HEK293 (cell line): Measurements from ENCODE around the gene LYRM1.

Experiments
- CTCF ChIA-PET: fragments of 350-600 bp; formaldehyde crosslinking; extraction: SDS; loops from one replicate; lab custom pipeline; 2021; ENCODE audit warnings: antibody characterized with exemption; lab: Yijun Ruan, JAX
- POLR2A ChIA-PET: fragments of 300-600 bp; formaldehyde crosslinking; extraction: SDS; loops from one replicate; lab custom pipeline; 2020; ENCODE audit warnings: antibody characterized with exemption, inconsistent platforms; lab: Yijun Ruan, JAX
- H3K27ac ChIP-seq: fragments of 200-500 bp; sonication (Bioruptor generic); 2 replicates; pipeline ENCODE4 v1.5.1; 2014; ENCODE audit warnings: low read depth, low read length, control low read depth, inconsistent platforms; ENCODE audit errors: extremely low read depth
- H3K36me3 ChIP-seq, 2 experiments: fragments of 200-500 bp in 1 of 2; sonication (Bioruptor generic) in 1 of 2; 1 replicate in 1 of 2; 2 replicates in 1 of 2; pipeline ENCODE4 v1.5.1; 2014 to 2017; ENCODE audit warnings: inconsistent platforms in 2 of 2, low read length in 2 of 2; ENCODE audit not compliant: control insufficient read depth in 2 of 2, insufficient read depth in 1 of 2
- H3K4me1 ChIP-seq: fragments of 200-500 bp; sonication (Bioruptor generic); 2 replicates; pipeline ENCODE4 v1.5.1; 2014; ENCODE audit warnings: mild to moderate bottlenecking, low read length, inconsistent platforms; ENCODE audit not compliant: control insufficient read depth, insufficient read depth
- H3K4me3 ChIP-seq: 2 replicates; pipeline ENCODE4 v1.5.1; 2011; ENCODE audit warnings: low read depth, mild to moderate bottlenecking, control low read depth, low read length, moderate library complexity
- H3K9me3 ChIP-seq: fragments of 200-500 bp; sonication (Bioruptor generic); 2 replicates; pipeline ENCODE4 v1.5.1; 2014; ENCODE audit warnings: low read depth, low read length, inconsistent platforms; ENCODE audit not compliant: control insufficient read depth, insufficient read depth
- INSM2 ChIP-seq: fragments of 450-650 bp; formaldehyde crosslinking; IDR thresholded peaks from 2 replicates; pipeline ENCODE4 v1.5.1; 2016; ENCODE audit warnings: missing biosample characterization, missing genetic modification characterization
- KLF16 ChIP-seq: fragments of 450-650 bp; formaldehyde crosslinking; IDR thresholded peaks from 2 replicates; pipeline ENCODE4 v1.5.1; 2017; ENCODE audit warnings: missing biosample characterization, missing genetic modification characterization
- PRDM1 ChIP-seq: fragments of 450-650 bp; formaldehyde crosslinking; IDR thresholded peaks from 2 replicates; pipeline ENCODE4; 2016; ENCODE audit warnings: missing biosample characterization, missing genetic modification characterization
- ZBTB8A ChIP-seq: fragments of 450-650 bp; formaldehyde crosslinking; IDR thresholded peaks from 2 replicates; pipeline ENCODE4 v1.5.1; 2016; ENCODE audit warnings: missing biosample characterization, missing genetic modification characterization
- ZNF175 ChIP-seq: fragments of 450-650 bp; formaldehyde crosslinking; IDR thresholded peaks from 2 replicates; pipeline ENCODE4 v1.5.1; 2016; ENCODE audit warnings: missing biosample characterization, missing genetic modification characterization
- ZNF19 ChIP-seq: fragments of 450-650 bp; formaldehyde crosslinking; IDR thresholded peaks from 2 replicates; pipeline ENCODE4; 2016; ENCODE audit warnings: missing biosample characterization, missing genetic modification characterization, low read depth
- ZNF23 ChIP-seq: fragments of 450-650 bp; formaldehyde crosslinking; IDR thresholded peaks from 2 replicates; pipeline ENCODE4 v1.5.1; 2016; ENCODE audit warnings: missing biosample characterization, missing genetic modification characterization, borderline replicate concordance
- ZNF248 ChIP-seq: fragments of 450-650 bp; formaldehyde crosslinking; IDR thresholded peaks from 2 replicates; pipeline ENCODE4 v1.5.1; 2017; ENCODE audit warnings: missing biosample characterization, missing genetic modification characterization
- ZNF280D ChIP-seq: fragments of 450-650 bp; formaldehyde crosslinking; IDR thresholded peaks from 2 replicates; pipeline ENCODE4 v1.5.1; 2016; ENCODE audit warnings: missing biosample characterization, missing genetic modification characterization
- ZNF324 ChIP-seq: fragments of 450-650 bp; formaldehyde crosslinking; IDR thresholded peaks from 2 replicates; pipeline ENCODE4 v1.5.1; 2016; ENCODE audit warnings: missing biosample characterization, missing genetic modification characterization
- ZNF391 ChIP-seq: fragments of 450-650 bp; formaldehyde crosslinking; IDR thresholded peaks from 2 replicates; pipeline ENCODE4 v1.5.1; 2016; ENCODE audit warnings: low read depth, missing biosample characterization, missing genetic modification characterization, borderline replicate concordance
- ZNF433 ChIP-seq: fragments of 450-650 bp; formaldehyde crosslinking; IDR thresholded peaks from 2 replicates; pipeline ENCODE4 v1.5.1; 2016; ENCODE audit warnings: missing biosample characterization, missing genetic modification characterization, low read depth
- ZNF513 ChIP-seq: fragments of 450-650 bp; IDR thresholded peaks from 2 replicates; pipeline ENCODE4 v1.5.1; 2018; ENCODE audit warnings: missing biosample characterization, missing genetic modification characterization
- ZNF561 ChIP-seq: fragments of 450-650 bp; IDR thresholded peaks from 2 replicates; pipeline ENCODE4 v1.5.1; 2018; ENCODE audit warnings: missing biosample characterization, missing genetic modification characterization, borderline replicate concordance
- ZNF571 ChIP-seq: fragments of 450-650 bp; formaldehyde crosslinking; IDR thresholded peaks from 2 replicates; pipeline ENCODE4 v1.5.0; 2017; ENCODE audit warnings: missing biosample characterization, missing genetic modification characterization
- ZNF585B ChIP-seq: fragments of 450-650 bp; formaldehyde crosslinking; IDR thresholded peaks from 2 replicates; pipeline ENCODE4 v1.5.1; 2016; ENCODE audit warnings: missing biosample characterization, missing genetic modification characterization
- ZNF639 ChIP-seq: fragments of 450-650 bp; formaldehyde crosslinking; IDR thresholded peaks from 2 replicates; pipeline ENCODE4 v1.5.1; 2016; ENCODE audit warnings: missing biosample characterization, missing genetic modification characterization
- ZNF768 ChIP-seq: fragments of 450-650 bp; formaldehyde crosslinking; IDR thresholded peaks from 2 replicates; pipeline ENCODE4 v1.5.1; 2018; ENCODE audit warnings: missing biosample characterization, mild to moderate bottlenecking, missing genetic modification characterization
- ZNF777 ChIP-seq: fragments of 450-650 bp; formaldehyde crosslinking; IDR thresholded peaks from 2 replicates; pipeline ENCODE4 v1.5.1; 2017; ENCODE audit warnings: missing biosample characterization, missing genetic modification characterization, borderline replicate concordance
- ZSCAN4 ChIP-seq: fragments of 450-650 bp; formaldehyde crosslinking; IDR thresholded peaks from 2 replicates; pipeline ENCODE4 v1.5.1; 2017; ENCODE audit warnings: missing biosample characterization, missing genetic modification characterization
- ZSCAN5A ChIP-seq: fragments of 450-650 bp; formaldehyde crosslinking; IDR thresholded peaks from 2 replicates; pipeline ENCODE4 v1.5.1; 2016; ENCODE audit warnings: missing biosample characterization, missing genetic modification characterization

LYRM1 gene

GRCh38 chr16:20866145-20866772 is 34.3 kb upstream of the LYRM1 start (continued):
- TF ChIP-seq INSM2 (tag by site-specific recombination) (no peak), ZSCAN4 (no peak), ZNF561 (tag by site-specific recombination) (no peak)

- POLR2A ChIA-PET, result no interaction called here
- Histone ChIP-seq H3K9me3 (no peaks in the 10 kb centered on the region), H3K36me3 (peaks cover 0 to 6% of the 10 kb centered on the region in 2 experiments; a peak in 1 of 3 replicates), H3K4me3 (no peak overlapping the region), H3K27ac (no peak overlapping the region), H3K4me1 (no peaks in the 10 kb centered on the region)
- TF ChIP-seq ZBTB8A (tag by site-specific recombination), result no peak
- TF ChIP-seq ZNF19 (tag by site-specific recombination), result no peak
- no peak for TF ChIP-seq ZNF777 (tag by site-specific recombination)
- TF ChIP-seq ZNF280D (tag by site-specific recombination), result no peak
- no peak for TF ChIP-seq ZNF768 (tag by site-specific recombination)
- no peak for TF ChIP-seq ZNF513 (tag by site-specific recombination)
- TF ChIP-seq ZNF433 (tag by site-specific recombination), result no peak
- TF ChIP-seq ZNF571 (tag by site-specific recombination), result no peak
- no peak for TF ChIP-seq ZNF23 (tag by site-specific recombination)
- no peak for TF ChIP-seq ZNF585B (tag by site-specific recombination)
- TF ChIP-seq KLF16, result no peak
- no peak for TF ChIP-seq ZSCAN5A (tag by site-specific recombination)
- TF ChIP-seq ZNF248 (tag by site-specific recombination), result no peak
- TF ChIP-seq ZNF175, result no peak
- TF ChIP-seq ZNF391, result no peak
- no peak for TF ChIP-seq ZNF639 (tag by site-specific recombination)
- TF ChIP-seq PRDM1 (tag by site-specific recombination), result no peak
- no peak for TF ChIP-seq ZNF324 (tag by site-specific recombination)
- CTCF ChIA-PET, result interaction anchor here (1.4 kb wide), 1 partner anchor 11 kb away, joined by 5 read pairs; no protein-coding TSS in a partner anchor
Observed at GRCh38 chr16:20866801-20867200, 33.8 kb upstream of the LYRM1 start.
